Cortex of kidney (tissue), 1 donor: ENCODE measurements around the gene ELK1.
"Not testable (repeated sequence)": the region's sequence is repeated elsewhere in the genome, so short reads cannot be mapped to it uniquely, and the experiment has no call there.

Experiments used
- DNase-seq: peaks from one replicate; lab custom pipeline; 2025; lab: John Stamatoyannopoulos, UW

Gene ELK1

GRCh38 chrX:47650164-47651042, at the start of gene ELK1:
Gene ELK1 (minus strand): TSS chrX:47650563. CDS start chrX:47641441, 9,122 bp downstream.
- peak; percentile 9 for DNase-seq

- no peak for DNase-seq
These were observed 46.8 kb upstream of the ELK1 start for GRCh38 chrX:47697181-47697580.

- no peak for DNase-seq
These were observed 39.8 kb upstream of the ELK1 start for GRCh38 chrX:47690175-47690574.

- no peak for DNase-seq
These were observed 36.9 kb upstream of the ELK1 start for GRCh38 chrX:47687263-47687662.

GRCh38 chrX:47683829-47684205, 33.5 kb upstream of the ELK1 start:
- no peak for DNase-seq

GRCh38 chrX:47683184-47683828, 32.9 kb upstream of the ELK1 start:
- DNase-seq: no peak

- not testable (repeated sequence) for DNase-seq
These were observed 25.8 kb upstream of the ELK1 start for GRCh38 chrX:47675959-47676859.

GRCh38 chrX:47674776-47675175, 24.4 kb upstream of the ELK1 start:
- DNase-seq: no peak

- not testable (repeated sequence) for DNase-seq
These were observed 15.4 kb upstream of the ELK1 start for GRCh38 chrX:47665797-47666196.

- no peak for DNase-seq
These were observed 14.4 kb upstream of the ELK1 start for GRCh38 chrX:47664737-47665136.

GRCh38 chrX:47662144-47662657, 11.8 kb upstream of the ELK1 start:
- no peak for DNase-seq

GRCh38 chrX:47661539-47661938, 11.2 kb upstream of the ELK1 start:
- no peak for DNase-seq

- no peak for DNase-seq
These were observed 9.0 kb upstream of the ELK1 start for GRCh38 chrX:47659421-47659726.

- DNase-seq: peak; percentile 23
These were observed 8.5 kb upstream of the ELK1 start, which contains the start of gene UXT for GRCh38 chrX:47658684-47659420. Gene UXT (minus strand): TSS chrX:47659180. CDS start chrX:47658927, 253 bp downstream.

GRCh38 chrX:47658301-47658683, 7.9 kb upstream of the ELK1 start:
- no peak for DNase-seq

GRCh38 chrX:47651043-47651905, 911 bp upstream of the ELK1 start:
- no peak for DNase-seq

GRCh38 chrX:47649781-47650163, 591 bp downstream of the ELK1 start:
- DNase-seq: no peak

- DNase-seq: no peak
These were observed 1.1 kb downstream of the ELK1 start for GRCh38 chrX:47649271-47649670.

- no peak for DNase-seq
These were observed 2.0 kb downstream of the ELK1 start for GRCh38 chrX:47648376-47648775.

- no peak for DNase-seq
These were observed 3.7 kb downstream of the ELK1 start for GRCh38 chrX:47646636-47647035.

GRCh38 chrX:47645530-47645929, 4.8 kb downstream of the ELK1 start:
- no peak for DNase-seq
